PC-3 (cell line): ENCODE results near the gene FAM3B. TPM values are rescaled to one million over a fixed set of nuclear protein-coding genes. Genes with fewer than 3 reads are reported as not detected.
A peak's percentile ranks its signal among the peaks of the same experiment; 100 is the strongest.

Source experiments
- ATAC-seq: fragments of 200-7000 bp; cut with Tn5 transposase; 2 replicates; pipeline ENCODE4 v1.9.1; 2020; ENCODE audit warnings: mild to moderate bottlenecking, moderate library complexity
- BruUV-seq: library from RNA; stranded (reverse); fragments of 400-500 nt; replicated peaks from 2 replicates; lab custom pipeline; 2021; lab: Mats Ljungman, UMichigan
- CTCF ChIA-PET: fragments of 300-600 bp; sonication (Branson Sonifier 250); formaldehyde crosslinking; loops from one replicate; lab custom pipeline; 2022; ENCODE audit warnings: antibody characterized with exemption; lab: Charles Lee
- POLR2A ChIA-PET: fragments of 300-600 bp; sonication (Branson Sonifier 250); formaldehyde crosslinking; loops from one replicate; lab custom pipeline; 2022; ENCODE audit warnings: antibody characterized with exemption; ENCODE audit not compliant: unreplicated experiment; lab: Charles Lee
- DNase-seq: peaks from one replicate; pipeline ENCODE4 v3.0.0-alpha.2; 2015
- H2AFZ ChIP-seq: fragments of 300-600 bp; sonication (generic); 2 replicates; pipeline ENCODE4 v1.6.0; 2016; ENCODE audit warnings: antibody characterized with exemption, low read length
- H3F3A ChIP-seq: fragments of 300-600 bp; sonication (generic); one replicate; pipeline ENCODE4 v1.6.0; 2017; ENCODE audit warnings: antibody characterized with exemption, low read length, control low read depth, mild to moderate bottlenecking; ENCODE audit not compliant: unreplicated experiment
- H3K27ac ChIP-seq: fragments of 300-600 bp; sonication (generic); 2 replicates; pipeline ENCODE4 v1.5.1; 2016; ENCODE audit warnings: mild to moderate bottlenecking, low read length
- H3K27me3 ChIP-seq: fragments of 300-600 bp; sonication (generic); 2 replicates; pipeline ENCODE4 v1.6.1; 2016; ENCODE audit warnings: low read length, mixed read lengths
- H3K36me3 ChIP-seq: fragments of 300-600 bp; sonication (generic); 2 replicates; pipeline ENCODE4 v1.6.1; 2016; ENCODE audit warnings: low read depth, mixed run types, low read length, mixed read lengths
- H3K4me1 ChIP-seq: fragments of 300-600 bp; sonication (generic); 2 replicates; pipeline ENCODE4 v1.5.1; 2016; ENCODE audit warnings: low read length; ENCODE audit not compliant: insufficient read depth
- H3K4me2 ChIP-seq: fragments of 300-600 bp; sonication (generic); 2 replicates; pipeline ENCODE4 v1.6.0; 2016; ENCODE audit warnings: low read length
- H3K4me3 ChIP-seq: fragments of 300-600 bp; sonication (generic); 2 replicates; pipeline ENCODE4 v1.5.1; 2016; ENCODE audit warnings: mild to moderate bottlenecking, low read length, mixed read lengths
- H3K79me2 ChIP-seq: fragments of 300-600 bp; sonication (generic); 2 replicates; pipeline ENCODE4 v1.6.1; 2017; ENCODE audit warnings: low read length, mixed read lengths
- H3K9ac ChIP-seq: fragments of 300-600 bp; sonication (generic); 2 replicates; pipeline ENCODE4 v1.6.0; 2016; ENCODE audit warnings: mild to moderate bottlenecking, low read length
- H3K9me2 ChIP-seq: fragments of 300-600 bp; sonication (generic); replicated peaks from 2 replicates; pipeline ENCODE4 v1.6.1; 2016; ENCODE audit warnings: mixed run types, low read length, mixed read lengths
- H3K9me3 ChIP-seq: fragments of 300-600 bp; sonication (generic); 2 replicates; pipeline ENCODE4 v1.6.1; 2016; ENCODE audit warnings: low read length, mixed read lengths
- H4K20me1 ChIP-seq: fragments of 300-600 bp; sonication (generic); 2 replicates; pipeline ENCODE4 v1.6.1; 2016; ENCODE audit warnings: low read length, mixed read lengths
- CTCF ChIP-seq: fragments of 300-600 bp; sonication (generic); conservative IDR thresholded peaks from 2 replicates; pipeline ENCODE4 v1.5.1; 2017; ENCODE audit warnings: antibody characterized with exemption, low read depth, mild to moderate bottlenecking, low read length
- EZH2 ChIP-seq: fragments of 300-600 bp; sonication (generic); IDR thresholded peaks from one replicate; pipeline ENCODE4 v1.6.1; 2017; ENCODE audit warnings: antibody characterized with exemption, mild to moderate bottlenecking, low read length; ENCODE audit not compliant: unreplicated experiment
- EZH2phosphoT487 ChIP-seq: fragments of 300-600 bp; sonication (generic); IDR thresholded peaks from 2 replicates; pipeline ENCODE4 v1.6.1; 2018; ENCODE audit warnings: mild to moderate bottlenecking, antibody characterized with exemption, low read length, borderline replicate concordance
- intact Hi-C: fragments of 100-400 bp; cut with micrococcal nuclease; formaldehyde crosslinking; loops from 2 replicates; pipeline ENCODE4 v1.9.0; 2023
- total RNA-seq: library from RNA; depleted of rRNA; stranded (reverse); fragments of >200 nt; gene quantifications from 2 replicates; pipeline ENCODE4 v1.2.3, GENCODE V29; 2014

Gene FAM3B
- total RNA-seq, 1 experiment from 2014 or later, result not detected

- H2AFZ ChIP-seq, result no peak overlapping the region
- ATAC-seq (no peak), DNase-seq (no peak)
- no peaks in the 10 kb centered on the region for H3F3A ChIP-seq
- no peak overlapping the region for H3K4me2 ChIP-seq
- no peaks in the 10 kb centered on the region for H4K20me1 ChIP-seq
- ChIA-PET CTCF (no interaction called here), POLR2A (no interaction called here)
- H3K9ac ChIP-seq, result no peak overlapping the region
- no peak overlapping the region for H3K27ac ChIP-seq
- H3K4me3 ChIP-seq, result no peak overlapping the region
- no peaks in the 10 kb centered on the region for H3K27me3 ChIP-seq
- H3K9me3 ChIP-seq, result no peaks in the 10 kb centered on the region
- H3K9me2 ChIP-seq, result no peaks in the 10 kb centered on the region
- TF ChIP-seq EZH2phosphoT487 (no peak), CTCF (no peak), EZH2 (no peak)
- H3K79me2 ChIP-seq, result no peaks in the 10 kb centered on the region
- peaks cover 15% of the 10 kb centered on the region for H3K4me1 ChIP-seq
- BruUV-seq, result no TSS peak
- intact Hi-C loops, result loop anchor here (5.0 to 10.0 kb wide), 2 partner anchors 91 to 191 kb away; no protein-coding TSS in a partner anchor
- no peaks in the 10 kb centered on the region for H3K36me3 ChIP-seq
Observed at GRCh38 chr21:41363370-41364270, 47.0 kb downstream of the FAM3B start.

DNA sequence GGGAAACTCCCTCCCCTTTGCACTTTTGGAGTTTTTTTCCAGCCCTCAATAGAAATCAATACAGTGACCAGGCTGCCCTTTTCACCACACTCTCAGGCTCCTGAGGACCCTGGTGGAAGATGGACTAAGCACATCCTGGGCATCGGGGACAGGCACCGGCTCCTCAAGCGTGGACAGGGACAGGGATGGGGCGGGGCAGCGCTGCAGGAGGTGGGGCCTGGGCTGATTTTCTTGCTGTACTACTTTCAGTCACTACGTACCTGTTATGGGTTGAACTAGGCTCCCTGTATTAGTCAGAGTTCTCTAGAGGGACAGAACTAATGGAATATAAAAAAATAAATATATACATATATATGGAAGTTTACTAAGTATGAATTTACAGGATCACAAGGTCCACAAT lies 47.7 kb downstream of the FAM3B start:
- no peaks in the 10 kb centered on the region for H3K79me2 ChIP-seq
- H3F3A ChIP-seq, result no peaks in the 10 kb centered on the region
- peaks cover 15% of the 10 kb centered on the region for H3K4me1 ChIP-seq
- BruUV-seq, result no TSS peak
- ChIA-PET POLR2A (no interaction called here), CTCF (no interaction called here)
- H3K9ac ChIP-seq, result no peak overlapping the region
- no peaks in the 10 kb centered on the region for H4K20me1 ChIP-seq
- TF ChIP-seq EZH2phosphoT487 (no peak), EZH2 (no peak), CTCF (no peak)
- intact Hi-C loops, result loop anchor here (5.0 to 10.0 kb wide), 2 partner anchors 90 to 192 kb away; no protein-coding TSS in a partner anchor
- H3K27ac ChIP-seq, result no peak overlapping the region
- H3K4me2 ChIP-seq, result no peak overlapping the region
- H3K36me3 ChIP-seq, result no peaks in the 10 kb centered on the region
- DNase-seq, result peak; percentile 29
- no peaks in the 10 kb centered on the region for H3K9me2 ChIP-seq
- H2AFZ ChIP-seq, result no peak overlapping the region
- no peaks in the 10 kb centered on the region for H3K9me3 ChIP-seq
- no peaks in the 10 kb centered on the region for H3K27me3 ChIP-seq
- ATAC-seq, result 0 out of 2 replicates have a peak, but pooled peaks have one; percentile 7
- H3K4me3 ChIP-seq, result no peak overlapping the region
